WERI-Rb-1 (cell line): ENCODE measurements around the gene NR1D2.
A peak's percentile ranks its signal among the peaks of the same experiment; 100 is the strongest.
"Not testable (repeated sequence)": the region's sequence is repeated elsewhere in the genome, so short reads cannot be mapped to it uniquely, and the experiment has no call there.

Experiments used
- DNase-seq: peaks from one replicate; pipeline ENCODE4 v3.0.0-alpha.2; 2020
- H3K27ac ChIP-seq: fragments of 250-450 bp; sonication (Bioruptor Pico); 2 replicates; pipeline ENCODE4 v1.5.1; 2020; ENCODE audit warnings: mild to moderate bottlenecking, moderate library complexity
- H3K27me3 ChIP-seq: fragments of 250-450 bp; sonication (Bioruptor Pico); 2 replicates; pipeline ENCODE4 v1.5.1; 2021; ENCODE audit warnings: mild to moderate bottlenecking, low read depth, moderate library complexity; ENCODE audit not compliant: insufficient read depth, severe bottlenecking
- H3K36me3 ChIP-seq: fragments of 250-450 bp; sonication (Bioruptor Pico); 2 replicates; pipeline ENCODE4 v1.5.1; 2020; ENCODE audit warnings: mild to moderate bottlenecking, moderate library complexity
- H3K4me3 ChIP-seq: 2 replicates; pipeline ENCODE4 v1.5.1; 2011; ENCODE audit warnings: low read depth, mild to moderate bottlenecking, control low read depth, low read length
- H3K9me3 ChIP-seq: fragments of 250-450 bp; sonication (Bioruptor Pico); 2 replicates; pipeline ENCODE4 v1.5.1; 2021; ENCODE audit warnings: mild to moderate bottlenecking, moderate library complexity; ENCODE audit not compliant: severe bottlenecking
- TF ChIP-seq, protein P1 (sequence below): IDR thresholded peaks from 2 replicates; pipeline ENCODE4 v1.5.1; 2011; ENCODE audit warnings: low read depth, mild to moderate bottlenecking, control low read depth, inconsistent platforms, low read length

Gene NR1D2

GRCh38 chr3:23944861-23945662, at the start of gene NR1D2:
TSS of gene NR1D2 (plus strand) at chr3:23945286. CDS start at chr3:23945579, 293 bp downstream.
- DNase-seq = peak; percentile 88
- TF ChIP-seq, protein P1, sequence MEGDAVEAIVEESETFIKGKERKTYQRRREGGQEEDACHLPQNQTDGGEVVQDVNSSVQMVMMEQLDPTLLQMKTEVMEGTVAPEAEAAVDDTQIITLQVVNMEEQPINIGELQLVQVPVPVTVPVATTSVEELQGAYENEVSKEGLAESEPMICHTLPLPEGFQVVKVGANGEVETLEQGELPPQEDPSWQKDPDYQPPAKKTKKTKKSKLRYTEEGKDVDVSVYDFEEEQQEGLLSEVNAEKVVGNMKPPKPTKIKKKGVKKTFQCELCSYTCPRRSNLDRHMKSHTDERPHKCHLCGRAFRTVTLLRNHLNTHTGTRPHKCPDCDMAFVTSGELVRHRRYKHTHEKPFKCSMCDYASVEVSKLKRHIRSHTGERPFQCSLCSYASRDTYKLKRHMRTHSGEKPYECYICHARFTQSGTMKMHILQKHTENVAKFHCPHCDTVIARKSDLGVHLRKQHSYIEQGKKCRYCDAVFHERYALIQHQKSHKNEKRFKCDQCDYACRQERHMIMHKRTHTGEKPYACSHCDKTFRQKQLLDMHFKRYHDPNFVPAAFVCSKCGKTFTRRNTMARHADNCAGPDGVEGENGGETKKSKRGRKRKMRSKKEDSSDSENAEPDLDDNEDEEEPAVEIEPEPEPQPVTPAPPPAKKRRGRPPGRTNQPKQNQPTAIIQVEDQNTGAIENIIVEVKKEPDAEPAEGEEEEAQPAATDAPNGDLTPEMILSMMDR = no peak
- Histone ChIP-seq H3K36me3 (peaks cover 10% of the 10 kb centered on the region), H3K4me3 (peak within 1 kb of the TSS; percentile 84), H3K27ac (peak within 1 kb of the TSS; percentile 96), H3K9me3 (no peaks in the 10 kb centered on the region), H3K27me3 (no peaks in the 10 kb centered on the region)

- Histone ChIP-seq H3K27me3 (no peaks in the 10 kb centered on the region), H3K9me3 (no peaks in the 10 kb centered on the region), H3K36me3 (peaks cover 45% of the 10 kb centered on the region), H3K4me3 (no peak overlapping the region), H3K27ac (no peak overlapping the region)
- DNase-seq = no peak
- TF ChIP-seq, protein P1 = no peak
Measured at GRCh38 chr3:23900744-23901143, 44.3 kb upstream of the NR1D2 start.

DNA sequence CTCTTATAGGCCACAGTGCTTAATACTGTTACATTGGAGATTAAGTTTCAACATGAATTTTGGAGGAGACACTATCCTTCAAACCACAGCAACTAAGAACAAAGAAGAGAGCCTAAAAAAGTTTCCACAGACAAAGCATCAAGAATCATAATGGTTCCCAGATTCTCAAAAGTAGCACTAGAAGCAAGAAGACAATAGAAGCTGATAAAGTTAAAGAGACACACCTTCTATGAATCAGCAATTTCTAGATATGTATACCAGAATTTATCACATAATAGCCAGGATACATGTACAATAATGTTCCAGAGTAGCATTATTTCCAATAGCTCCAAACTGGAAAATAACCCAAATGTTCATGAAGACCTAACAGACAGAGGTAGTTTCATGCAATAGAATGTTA, 40.5 kb upstream of the NR1D2 start:
- Histone ChIP-seq H3K27ac (no peak overlapping the region), H3K36me3 (peaks cover 29% of the 10 kb centered on the region), H3K9me3 (no peaks in the 10 kb centered on the region), H3K27me3 (no peaks in the 10 kb centered on the region), H3K4me3 (no peak overlapping the region)
- TF ChIP-seq, protein P1 = no peak
- DNase-seq = no peak

DNA sequence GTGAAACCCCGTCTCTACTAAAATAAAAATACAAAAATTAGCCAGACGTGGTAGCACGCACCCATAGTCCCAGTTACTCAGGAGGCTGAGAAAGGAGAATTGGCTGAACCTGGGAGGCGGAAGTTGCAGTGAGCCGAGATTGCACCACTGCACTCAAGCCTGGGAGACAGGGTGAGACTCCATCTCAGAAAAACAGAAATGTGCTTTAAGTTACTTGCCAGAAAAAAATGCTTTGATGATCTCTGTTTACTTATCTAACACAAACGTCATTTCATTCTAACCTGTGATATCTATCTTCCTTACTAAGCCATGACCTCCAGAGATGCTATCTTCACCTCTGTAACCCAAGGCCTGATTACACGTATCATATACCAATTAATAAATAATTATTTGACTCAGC, 35.7 kb upstream of the NR1D2 start:
- Histone ChIP-seq H3K4me3 (no peak overlapping the region), H3K27me3 (no peaks in the 10 kb centered on the region), H3K36me3 (peaks cover 24% of the 10 kb centered on the region), H3K27ac (no peak overlapping the region), H3K9me3 (no peaks in the 10 kb centered on the region)
- DNase-seq = no peak
- TF ChIP-seq, protein P1 = no peak

DNA sequence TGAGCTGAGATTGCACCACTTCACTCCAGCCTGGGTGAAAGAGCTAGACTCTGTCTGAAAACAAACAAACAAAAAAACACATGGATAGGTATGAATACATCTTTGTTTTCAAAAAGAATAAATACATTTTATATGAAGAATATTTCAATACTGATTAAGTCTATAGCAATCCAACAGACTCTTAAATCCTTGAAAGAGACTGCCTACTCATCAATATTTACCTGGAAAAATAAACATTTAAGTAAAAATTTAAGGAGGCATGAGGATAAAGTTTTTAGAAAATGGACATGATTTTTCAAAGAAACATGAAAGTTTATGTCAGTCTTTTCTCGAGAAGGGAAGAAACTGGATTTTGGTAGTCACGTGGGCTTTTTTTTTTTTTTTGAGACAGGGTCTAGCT, 33.7 kb upstream of the NR1D2 start:
- Histone ChIP-seq H3K27me3 (no peaks in the 10 kb centered on the region), H3K27ac (no peak overlapping the region), H3K36me3 (peaks cover 26% of the 10 kb centered on the region), H3K4me3 (no peak overlapping the region), H3K9me3 (no peaks in the 10 kb centered on the region)
- DNase-seq = no peak
- TF ChIP-seq, protein P1 = no peak

- peaks cover 32% of the 10 kb centered on the region for H3K36me3 ChIP-seq
- not testable (repeated sequence) for H3K9me3 ChIP-seq, H3K4me3 ChIP-seq, H3K27me3 ChIP-seq, H3K27ac ChIP-seq, DNase-seq
Measured at GRCh38 chr3:23912335-23912734, 32.8 kb upstream of the NR1D2 start.
